Measurements from ENCODE around the gene S100A11.

DNA sequence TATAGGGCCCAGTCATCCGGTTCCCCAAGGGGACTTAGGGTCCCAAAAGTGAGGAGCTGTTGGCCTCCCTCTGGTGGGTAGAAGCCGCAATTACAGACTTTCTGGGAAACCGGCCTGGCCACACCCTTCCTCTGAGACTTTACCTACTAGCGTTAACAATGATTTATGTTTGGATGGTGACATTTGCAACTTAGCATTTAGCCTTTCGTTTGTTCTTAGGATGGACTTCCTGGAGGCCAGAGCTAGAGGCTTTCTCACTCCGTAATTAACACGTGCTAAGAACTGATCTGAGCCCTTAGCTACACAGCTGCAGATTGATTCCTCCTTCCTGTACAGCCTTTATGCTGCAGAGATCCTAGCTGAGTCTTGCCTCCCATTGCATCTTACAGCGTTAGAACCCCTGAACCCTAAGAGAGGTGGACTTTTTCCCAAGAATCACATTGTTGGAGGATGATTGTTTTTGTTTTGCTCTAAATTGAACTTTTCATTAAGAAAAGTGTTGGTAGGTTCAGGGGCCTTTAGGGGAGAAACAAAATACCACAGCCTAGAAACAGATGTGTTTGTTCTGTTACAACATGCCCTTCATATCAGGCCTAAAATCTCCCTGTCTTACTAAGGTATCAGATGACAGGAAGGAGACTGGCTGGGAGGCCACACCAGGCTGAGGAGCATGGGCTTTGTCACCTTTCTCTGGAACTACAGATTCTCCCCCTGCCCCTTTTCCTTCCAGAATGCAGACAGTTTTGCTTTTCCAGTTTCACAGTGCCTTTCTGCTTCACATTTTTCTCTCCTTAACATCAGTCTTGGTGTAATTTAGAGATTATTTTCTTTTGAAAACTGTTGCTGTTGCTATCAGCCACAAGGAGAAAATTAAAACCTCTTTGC, 1.9 kb downstream of the S100A11 start:
- TF ChIP-seq CTCF (IDR thresholded peaks at IDR 0.05) (peak in 1 of 3 donors; percentile 16), POLR2A (IDR thresholded peaks at IDR 0.05) (no peak), EP300 (IDR thresholded peaks at IDR 0.05) (no peak)

Data from ovary (tissue), 3 donors.